Measurements from ENCODE around the gene TSNAXIP1. TPM values are rescaled to one million over a fixed set of nuclear protein-coding genes. Genes with fewer than 3 reads are reported as not detected.

TSNAXIP1 gene
- total and polyA plus RNA-seq, 2 experiments from 2014 or later, result 0.97 to 2.4 TPM

DNA sequence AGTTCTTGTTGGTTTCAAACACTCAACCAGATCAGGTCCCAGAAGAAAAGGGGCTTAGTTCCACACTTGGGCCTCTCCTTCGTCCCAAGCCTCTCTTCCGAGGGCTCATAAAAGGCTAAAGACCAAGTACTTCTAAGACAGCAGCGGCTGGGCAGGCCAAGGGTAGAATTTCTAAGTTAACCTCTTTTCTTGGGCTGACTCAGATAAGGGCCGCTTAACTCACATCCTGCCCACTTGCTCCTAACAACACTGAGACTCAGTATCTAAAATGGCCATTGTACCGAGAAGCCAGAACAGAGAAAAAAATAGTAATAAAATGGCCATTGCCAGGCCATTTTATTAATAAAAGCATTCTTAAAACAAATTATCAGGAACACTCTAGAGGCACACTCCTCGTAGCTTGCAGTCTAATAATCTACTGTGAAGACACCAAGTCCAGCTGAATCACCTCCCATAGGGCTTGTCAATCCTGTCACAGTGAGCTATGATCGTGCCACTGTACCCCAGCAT, 42.5 kb upstream of the TSNAXIP1 start:
- H3K4me3 ChIP-seq, result no peak overlapping the region
- H3K4me2 ChIP-seq, result no peak overlapping the region
- no peak for ATAC-seq
- no peaks in the 10 kb centered on the region for H3K9me2 ChIP-seq (ENCODE audit: insufficient read depth)
- Mint-ChIP-seq H3K27me3 (ENCODE audit: insufficient read depth, low read depth, poor library complexity) (no peaks in the 10 kb centered on the region), H3K4me1 (no peaks in the 10 kb centered on the region), H3K9me3 (no peaks in the 10 kb centered on the region), H3K27ac (no peak overlapping the region), H3K4me3 (no peak overlapping the region), H3K36me3 (ENCODE audit: low read depth) (no peaks in the 10 kb centered on the region)
- no peaks in the 10 kb centered on the region for H3K4me1 ChIP-seq (ENCODE audit: insufficient read depth)
- no peaks in the 10 kb centered on the region for H3K36me3 ChIP-seq (ENCODE audit: insufficient read depth)
- TF ChIP-seq, protein P1, sequence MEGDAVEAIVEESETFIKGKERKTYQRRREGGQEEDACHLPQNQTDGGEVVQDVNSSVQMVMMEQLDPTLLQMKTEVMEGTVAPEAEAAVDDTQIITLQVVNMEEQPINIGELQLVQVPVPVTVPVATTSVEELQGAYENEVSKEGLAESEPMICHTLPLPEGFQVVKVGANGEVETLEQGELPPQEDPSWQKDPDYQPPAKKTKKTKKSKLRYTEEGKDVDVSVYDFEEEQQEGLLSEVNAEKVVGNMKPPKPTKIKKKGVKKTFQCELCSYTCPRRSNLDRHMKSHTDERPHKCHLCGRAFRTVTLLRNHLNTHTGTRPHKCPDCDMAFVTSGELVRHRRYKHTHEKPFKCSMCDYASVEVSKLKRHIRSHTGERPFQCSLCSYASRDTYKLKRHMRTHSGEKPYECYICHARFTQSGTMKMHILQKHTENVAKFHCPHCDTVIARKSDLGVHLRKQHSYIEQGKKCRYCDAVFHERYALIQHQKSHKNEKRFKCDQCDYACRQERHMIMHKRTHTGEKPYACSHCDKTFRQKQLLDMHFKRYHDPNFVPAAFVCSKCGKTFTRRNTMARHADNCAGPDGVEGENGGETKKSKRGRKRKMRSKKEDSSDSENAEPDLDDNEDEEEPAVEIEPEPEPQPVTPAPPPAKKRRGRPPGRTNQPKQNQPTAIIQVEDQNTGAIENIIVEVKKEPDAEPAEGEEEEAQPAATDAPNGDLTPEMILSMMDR (conservative IDR thresholded peaks at IDR 0.05; ENCODE audit: low read depth in 2 of 2), result no peak
- no peak for TF ChIP-seq ZNF331 (CRISPR knock-in tag; IDR thresholded peaks at IDR 0.05; ENCODE audit: low read depth)
- TF ChIP-seq POLR2AphosphoS5 (IDR thresholded peaks at IDR 0.05; ENCODE audit: low read depth), result no peak
- TF ChIP-seq JUNB (IDR thresholded peaks at IDR 0.05; ENCODE audit: unreplicated experiment), result no peak
- TF ChIP-seq EZH2phosphoT487 (IDR thresholded peaks at IDR 0.05; ENCODE audit: unreplicated experiment), result no peak
- TF ChIP-seq, protein P2, sequence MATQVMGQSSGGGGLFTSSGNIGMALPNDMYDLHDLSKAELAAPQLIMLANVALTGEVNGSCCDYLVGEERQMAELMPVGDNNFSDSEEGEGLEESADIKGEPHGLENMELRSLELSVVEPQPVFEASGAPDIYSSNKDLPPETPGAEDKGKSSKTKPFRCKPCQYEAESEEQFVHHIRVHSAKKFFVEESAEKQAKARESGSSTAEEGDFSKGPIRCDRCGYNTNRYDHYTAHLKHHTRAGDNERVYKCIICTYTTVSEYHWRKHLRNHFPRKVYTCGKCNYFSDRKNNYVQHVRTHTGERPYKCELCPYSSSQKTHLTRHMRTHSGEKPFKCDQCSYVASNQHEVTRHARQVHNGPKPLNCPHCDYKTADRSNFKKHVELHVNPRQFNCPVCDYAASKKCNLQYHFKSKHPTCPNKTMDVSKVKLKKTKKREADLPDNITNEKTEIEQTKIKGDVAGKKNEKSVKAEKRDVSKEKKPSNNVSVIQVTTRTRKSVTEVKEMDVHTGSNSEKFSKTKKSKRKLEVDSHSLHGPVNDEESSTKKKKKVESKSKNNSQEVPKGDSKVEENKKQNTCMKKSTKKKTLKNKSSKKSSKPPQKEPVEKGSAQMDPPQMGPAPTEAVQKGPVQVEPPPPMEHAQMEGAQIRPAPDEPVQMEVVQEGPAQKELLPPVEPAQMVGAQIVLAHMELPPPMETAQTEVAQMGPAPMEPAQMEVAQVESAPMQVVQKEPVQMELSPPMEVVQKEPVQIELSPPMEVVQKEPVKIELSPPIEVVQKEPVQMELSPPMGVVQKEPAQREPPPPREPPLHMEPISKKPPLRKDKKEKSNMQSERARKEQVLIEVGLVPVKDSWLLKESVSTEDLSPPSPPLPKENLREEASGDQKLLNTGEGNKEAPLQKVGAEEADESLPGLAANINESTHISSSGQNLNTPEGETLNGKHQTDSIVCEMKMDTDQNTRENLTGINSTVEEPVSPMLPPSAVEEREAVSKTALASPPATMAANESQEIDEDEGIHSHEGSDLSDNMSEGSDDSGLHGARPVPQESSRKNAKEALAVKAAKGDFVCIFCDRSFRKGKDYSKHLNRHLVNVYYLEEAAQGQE (IDR thresholded peaks at IDR 0.05; ENCODE audit: unreplicated experiment), result no peak
- TF ChIP-seq CREB1 (CRISPR knock-in tag; IDR thresholded peaks at IDR 0.05; ENCODE audit: low read depth), result no peak
- TF ChIP-seq NANOG (IDR thresholded peaks at IDR 0.05; ENCODE audit: borderline replicate concordance), result no peak
- no peak for TF ChIP-seq STAT1 (IDR thresholded peaks at IDR 0.05; ENCODE audit: unreplicated experiment)
- TF ChIP-seq, protein P3, sequence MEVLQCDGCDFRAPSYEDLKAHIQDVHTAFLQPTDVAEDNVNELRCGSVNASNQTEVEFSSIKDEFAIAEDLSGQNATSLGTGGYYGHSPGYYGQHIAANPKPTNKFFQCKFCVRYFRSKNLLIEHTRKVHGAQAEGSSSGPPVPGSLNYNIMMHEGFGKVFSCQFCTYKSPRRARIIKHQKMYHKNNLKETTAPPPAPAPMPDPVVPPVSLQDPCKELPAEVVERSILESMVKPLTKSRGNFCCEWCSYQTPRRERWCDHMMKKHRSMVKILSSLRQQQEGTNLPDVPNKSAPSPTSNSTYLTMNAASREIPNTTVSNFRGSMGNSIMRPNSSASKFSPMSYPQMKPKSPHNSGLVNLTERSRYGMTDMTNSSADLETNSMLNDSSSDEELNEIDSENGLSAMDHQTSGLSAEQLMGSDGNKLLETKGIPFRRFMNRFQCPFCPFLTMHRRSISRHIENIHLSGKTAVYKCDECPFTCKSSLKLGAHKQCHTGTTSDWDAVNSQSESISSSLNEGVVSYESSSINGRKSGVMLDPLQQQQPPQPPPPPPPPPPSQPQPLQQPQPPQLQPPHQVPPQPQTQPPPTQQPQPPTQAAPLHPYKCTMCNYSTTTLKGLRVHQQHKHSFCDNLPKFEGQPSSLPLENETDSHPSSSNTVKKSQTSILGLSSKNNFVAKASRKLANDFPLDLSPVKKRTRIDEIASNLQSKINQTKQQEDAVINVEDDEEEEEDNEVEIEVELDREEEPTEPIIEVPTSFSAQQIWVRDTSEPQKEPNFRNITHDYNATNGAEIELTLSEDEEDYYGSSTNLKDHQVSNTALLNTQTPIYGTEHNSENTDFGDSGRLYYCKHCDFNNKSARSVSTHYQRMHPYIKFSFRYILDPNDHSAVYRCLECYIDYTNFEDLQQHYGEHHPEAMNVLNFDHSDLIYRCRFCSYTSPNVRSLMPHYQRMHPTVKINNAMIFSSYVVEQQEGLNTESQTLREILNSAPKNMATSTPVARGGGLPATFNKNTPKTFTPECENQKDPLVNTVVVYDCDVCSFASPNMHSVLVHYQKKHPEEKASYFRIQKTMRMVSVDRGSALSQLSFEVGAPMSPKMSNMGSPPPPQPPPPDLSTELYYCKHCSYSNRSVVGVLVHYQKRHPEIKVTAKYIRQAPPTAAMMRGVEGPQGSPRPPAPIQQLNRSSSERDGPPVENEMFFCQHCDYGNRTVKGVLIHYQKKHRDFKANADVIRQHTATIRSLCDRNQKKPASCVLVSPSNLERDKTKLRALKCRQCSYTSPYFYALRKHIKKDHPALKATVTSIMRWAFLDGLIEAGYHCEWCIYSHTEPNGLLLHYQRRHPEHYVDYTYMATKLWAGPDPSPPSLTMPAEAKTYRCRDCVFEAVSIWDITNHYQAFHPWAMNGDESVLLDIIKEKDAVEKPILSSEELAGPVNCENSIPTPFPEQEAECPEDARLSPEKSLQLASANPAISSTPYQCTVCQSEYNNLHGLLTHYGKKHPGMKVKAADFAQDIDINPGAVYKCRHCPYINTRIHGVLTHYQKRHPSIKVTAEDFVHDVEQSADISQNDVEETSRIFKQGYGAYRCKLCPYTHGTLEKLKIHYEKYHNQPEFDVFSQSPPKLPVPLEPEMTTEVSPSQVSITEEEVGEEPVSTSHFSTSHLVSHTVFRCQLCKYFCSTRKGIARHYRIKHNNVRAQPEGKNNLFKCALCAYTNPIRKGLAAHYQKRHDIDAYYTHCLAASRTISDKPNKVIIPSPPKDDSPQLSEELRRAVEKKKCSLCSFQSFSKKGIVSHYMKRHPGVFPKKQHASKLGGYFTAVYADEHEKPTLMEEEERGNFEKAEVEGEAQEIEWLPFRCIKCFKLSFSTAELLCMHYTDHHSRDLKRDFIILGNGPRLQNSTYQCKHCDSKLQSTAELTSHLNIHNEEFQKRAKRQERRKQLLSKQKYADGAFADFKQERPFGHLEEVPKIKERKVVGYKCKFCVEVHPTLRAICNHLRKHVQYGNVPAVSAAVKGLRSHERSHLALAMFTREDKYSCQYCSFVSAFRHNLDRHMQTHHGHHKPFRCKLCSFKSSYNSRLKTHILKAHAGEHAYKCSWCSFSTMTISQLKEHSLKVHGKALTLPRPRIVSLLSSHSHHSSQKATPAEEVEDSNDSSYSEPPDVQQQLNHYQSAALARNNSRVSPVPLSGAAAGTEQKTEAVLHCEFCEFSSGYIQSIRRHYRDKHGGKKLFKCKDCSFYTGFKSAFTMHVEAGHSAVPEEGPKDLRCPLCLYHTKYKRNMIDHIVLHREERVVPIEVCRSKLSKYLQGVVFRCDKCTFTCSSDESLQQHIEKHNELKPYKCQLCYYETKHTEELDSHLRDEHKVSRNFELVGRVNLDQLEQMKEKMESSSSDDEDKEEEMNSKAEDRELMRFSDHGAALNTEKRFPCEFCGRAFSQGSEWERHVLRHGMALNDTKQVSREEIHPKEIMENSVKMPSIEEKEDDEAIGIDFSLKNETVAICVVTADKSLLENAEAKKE (CRISPR knock-in tag; IDR thresholded peaks at IDR 0.05), result no peak
- TF ChIP-seq, protein P4, sequence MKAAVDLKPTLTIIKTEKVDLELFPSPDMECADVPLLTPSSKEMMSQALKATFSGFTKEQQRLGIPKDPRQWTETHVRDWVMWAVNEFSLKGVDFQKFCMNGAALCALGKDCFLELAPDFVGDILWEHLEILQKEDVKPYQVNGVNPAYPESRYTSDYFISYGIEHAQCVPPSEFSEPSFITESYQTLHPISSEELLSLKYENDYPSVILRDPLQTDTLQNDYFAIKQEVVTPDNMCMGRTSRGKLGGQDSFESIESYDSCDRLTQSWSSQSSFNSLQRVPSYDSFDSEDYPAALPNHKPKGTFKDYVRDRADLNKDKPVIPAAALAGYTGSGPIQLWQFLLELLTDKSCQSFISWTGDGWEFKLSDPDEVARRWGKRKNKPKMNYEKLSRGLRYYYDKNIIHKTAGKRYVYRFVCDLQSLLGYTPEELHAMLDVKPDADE (IDR thresholded peaks at IDR 0.05), result no peak
- no peak for TF ChIP-seq ZNF114 (CRISPR knock-in tag; IDR thresholded peaks at IDR 0.05)
- TF ChIP-seq EZH2 (IDR thresholded peaks at IDR 0.05; ENCODE audit: low read depth, unreplicated experiment), result no peak
- no peaks in the 10 kb centered on the region for H3F3A ChIP-seq (replicated peaks; ENCODE audit: low read depth)
- H2AFZ ChIP-seq, result no peak overlapping the region
- no peaks in the 10 kb centered on the region for H3K79me2 ChIP-seq (replicated peaks; ENCODE audit: insufficient read depth)
- H4K20me1 ChIP-seq (replicated peaks; ENCODE audit: insufficient read depth), result 0 out of 2 replicates have a peak, but pooled peaks cover 5% of the 10 kb centered on the region
- H3K27me3 ChIP-seq (ENCODE audit: insufficient read depth), result no peaks in the 10 kb centered on the region
- DNase-seq (ENCODE audit: low spot score), result no peak
- H3K27ac ChIP-seq (ENCODE audit: low read depth), result no peak overlapping the region

All from GM23338 (cell line).